Mesendoderm (in vitro differentiated cells): ENCODE results near the gene PLEKHG7.
A peak's percentile ranks its signal among the peaks of the same experiment; 100 is the strongest.
"Not testable (repeated sequence)": the region's sequence is repeated elsewhere in the genome, so short reads cannot be mapped to it uniquely, and the experiment has no call there.

Experiments
- DNase-seq: peaks from one replicate; pipeline ENCODE4 v3.0.0; 2013
- H2AK5ac ChIP-seq: 2 replicates; pipeline ENCODE4 v1.6.1; 2013; ENCODE audit warnings: low read length, inconsistent platforms
- H2BK120ac ChIP-seq: 2 replicates; pipeline ENCODE4 v1.6.1; 2013; ENCODE audit warnings: low read depth, mild to moderate bottlenecking, low read length, moderate library complexity, mixed read lengths
- H2BK15ac ChIP-seq: replicated peaks from 2 replicates; pipeline ENCODE4 v1.6.1; 2013; ENCODE audit warnings: low read depth, mild to moderate bottlenecking, moderate library complexity
- H2BK5ac ChIP-seq: 2 replicates; pipeline ENCODE4 v1.6.1; 2013; ENCODE audit warnings: low read length, inconsistent platforms
- H3K18ac ChIP-seq: 2 replicates; pipeline ENCODE4 v1.6.1; 2013; ENCODE audit warnings: mild to moderate bottlenecking, low read length, mixed read lengths
- H3K23ac ChIP-seq: one replicate; pipeline ENCODE4 v1.6.1; 2013; ENCODE audit warnings: low read length
- H3K27ac ChIP-seq: 2 replicates; pipeline ENCODE4 v1.5.1; 2013; ENCODE audit warnings: low read depth, mild to moderate bottlenecking, inconsistent platforms, low read length, moderate library complexity
- H3K27me3 ChIP-seq: 2 replicates; pipeline ENCODE4 v1.6.1; 2013; ENCODE audit warnings: low read length, control low read depth, mild to moderate bottlenecking, inconsistent platforms; ENCODE audit not compliant: insufficient read depth, poor library complexity
- H3K36me3 ChIP-seq: 2 replicates; pipeline ENCODE4 v1.6.1; 2013; ENCODE audit warnings: low read length, inconsistent platforms; ENCODE audit not compliant: control insufficient read depth, insufficient read depth
- H3K4ac ChIP-seq: one replicate; pipeline ENCODE4 v1.6.1; 2013; ENCODE audit warnings: low read depth, mild to moderate bottlenecking, low read length, moderate library complexity
- H3K4me1 ChIP-seq: 2 replicates; pipeline ENCODE4 v1.6.1; 2013; ENCODE audit warnings: low read depth, low read length, inconsistent platforms; ENCODE audit not compliant: control insufficient read depth
- H3K4me2 ChIP-seq: 2 replicates; pipeline ENCODE4 v1.6.1; 2013; ENCODE audit warnings: low read length
- H3K4me3 ChIP-seq: 2 replicates; pipeline ENCODE4 v1.5.1; 2013; ENCODE audit warnings: mild to moderate bottlenecking, low read length
- H3K56ac ChIP-seq: one replicate; pipeline ENCODE4 v1.6.1; 2013; ENCODE audit warnings: low read length
- H3K79me1 ChIP-seq: 2 replicates; pipeline ENCODE4 v1.6.1; 2013; ENCODE audit warnings: low read length, inconsistent platforms
- H3K79me2 ChIP-seq: 2 replicates; pipeline ENCODE4 v1.6.1; 2013; ENCODE audit warnings: mild to moderate bottlenecking, low read length; ENCODE audit not compliant: control insufficient read depth, insufficient read depth
- H3K9ac ChIP-seq: 2 replicates; pipeline ENCODE4 v1.6.1; 2013; ENCODE audit warnings: low read length, inconsistent platforms
- H4K5ac ChIP-seq: one replicate; pipeline ENCODE4 v1.6.1; 2013; ENCODE audit warnings: low read length
- H4K8ac ChIP-seq: one replicate; pipeline ENCODE4 v1.6.1; 2013; ENCODE audit warnings: low read depth, mild to moderate bottlenecking, control low read depth, low read length, moderate library complexity
- WGBS: extraction: QIAGEN DNeasy Blood & Tissue Kit; methylation state at CpG from one replicate; pipeline ENCODE4 v1.1.7; 2013; ENCODE audit warnings: low lambda C conversion rate, missing lambda C conversion rate; ENCODE audit not compliant: insufficient coverage; ENCODE audit errors: extremely low coverage; 5-methylcytosine and 5-hydroxymethylcytosine counted together

The PLEKHG7 gene

GRCh38 chr12:92739113-92739512 lies 36.3 kb downstream of the PLEKHG7 start:
- H3K4ac ChIP-seq: no peak overlapping the region
- H3K4me1 ChIP-seq: no peaks in the 10 kb centered on the region
- no CpG with 5 or more reads among the region's 4 CpGs for WGBS
- no peaks in the 10 kb centered on the region for H3K79me1 ChIP-seq
- H2BK5ac ChIP-seq: no peak overlapping the region
- no peaks in the 10 kb centered on the region for H3K79me2 ChIP-seq
- H3K27ac ChIP-seq: no peak overlapping the region
- no peak overlapping the region for H3K18ac ChIP-seq
- no peak overlapping the region for H3K4me2 ChIP-seq
- H3K27me3 ChIP-seq: no peaks in the 10 kb centered on the region
- no peak overlapping the region for H2BK15ac ChIP-seq
- no peak overlapping the region for H4K8ac ChIP-seq
- no peak overlapping the region for H3K56ac ChIP-seq
- no peak overlapping the region for H3K4me3 ChIP-seq
- no peak overlapping the region for H2AK5ac ChIP-seq
- H2BK120ac ChIP-seq: no peak overlapping the region
- no peaks in the 10 kb centered on the region for H3K36me3 ChIP-seq
- no peak overlapping the region for H3K23ac ChIP-seq
- DNase-seq: peak; percentile 51
- H4K5ac ChIP-seq: no peak overlapping the region
- no peak overlapping the region for H3K9ac ChIP-seq

GRCh38 chr12:92740411-92740810 lies 37.6 kb downstream of the PLEKHG7 start:
- Histone ChIP-seq H3K9ac (no peak overlapping the region), H3K56ac (no peak overlapping the region), H3K27ac (no peak overlapping the region), H3K4me2 (no peak overlapping the region), H4K8ac (no peak overlapping the region), H3K4me3 (no peak overlapping the region), H2BK5ac (no peak overlapping the region), H3K18ac (no peak overlapping the region), H2BK15ac (no peak overlapping the region), H3K79me2 (no peaks in the 10 kb centered on the region), H3K36me3 (no peaks in the 10 kb centered on the region), H3K27me3 (no peaks in the 10 kb centered on the region), H3K79me1 (no peaks in the 10 kb centered on the region), H2BK120ac (no peak overlapping the region), H3K23ac (no peak overlapping the region), H3K4me1 (no peaks in the 10 kb centered on the region), H2AK5ac (no peak overlapping the region), H3K4ac (no peak overlapping the region), H4K5ac (no peak overlapping the region)
- no peak for DNase-seq

GRCh38 chr12:92743026-92743425 lies 40.2 kb downstream of the PLEKHG7 start:
- H3K23ac ChIP-seq: no peak overlapping the region
- H3K27me3 ChIP-seq: no peaks in the 10 kb centered on the region
- H2AK5ac ChIP-seq: no peak overlapping the region
- WGBS: no CpG with 5 or more reads among the region's 3 CpGs
- H2BK120ac ChIP-seq: no peak overlapping the region
- H3K4me2 ChIP-seq: no peak overlapping the region
- H3K79me1 ChIP-seq: no peaks in the 10 kb centered on the region
- H4K5ac ChIP-seq: no peak overlapping the region
- H3K79me2 ChIP-seq: no peaks in the 10 kb centered on the region
- no peak overlapping the region for H3K27ac ChIP-seq
- H3K18ac ChIP-seq: no peak overlapping the region
- H2BK15ac ChIP-seq: no peak overlapping the region
- H4K8ac ChIP-seq: no peak overlapping the region
- no peak overlapping the region for H3K56ac ChIP-seq
- H3K4ac ChIP-seq: no peak overlapping the region
- no peak overlapping the region for H3K4me3 ChIP-seq
- no peak overlapping the region for H3K9ac ChIP-seq
- H3K4me1 ChIP-seq: no peaks in the 10 kb centered on the region
- no peak overlapping the region for H2BK5ac ChIP-seq
- DNase-seq: no peak
- H3K36me3 ChIP-seq: no peaks in the 10 kb centered on the region

- H3K18ac ChIP-seq: no peak overlapping the region
- no peak overlapping the region for H3K23ac ChIP-seq
- H3K4me2 ChIP-seq: no peak overlapping the region
- no peaks in the 10 kb centered on the region for H3K27me3 ChIP-seq
- no peak overlapping the region for H2BK15ac ChIP-seq
- no peak overlapping the region for H2AK5ac ChIP-seq
- no peak overlapping the region for H2BK5ac ChIP-seq
- no peak overlapping the region for H3K27ac ChIP-seq
- DNase-seq: peak; percentile 33
- no CpG with 5 or more reads among the region's 4 CpGs for WGBS
- no peak overlapping the region for H4K5ac ChIP-seq
- H3K79me1 ChIP-seq: no peaks in the 10 kb centered on the region
- no peaks in the 10 kb centered on the region for H3K79me2 ChIP-seq
- no peak overlapping the region for H3K56ac ChIP-seq
- no peak overlapping the region for H2BK120ac ChIP-seq
- H4K8ac ChIP-seq: no peak overlapping the region
- no peak overlapping the region for H3K4me3 ChIP-seq
- H3K36me3 ChIP-seq: no peaks in the 10 kb centered on the region
- no peak overlapping the region for H3K4ac ChIP-seq
- no peaks in the 10 kb centered on the region for H3K4me1 ChIP-seq
- no peak overlapping the region for H3K9ac ChIP-seq
Measured at GRCh38 chr12:92745856-92746550, 43.2 kb downstream of the PLEKHG7 start.

GRCh38 chr12:92747151-92747550 lies 44.4 kb downstream of the PLEKHG7 start:
- Histone ChIP-seq H3K9ac (no peak overlapping the region), H3K4me1 (no peaks in the 10 kb centered on the region), H3K23ac (no peak overlapping the region), H3K27ac (no peak overlapping the region), H3K18ac (no peak overlapping the region), H3K27me3 (no peaks in the 10 kb centered on the region), H2AK5ac (no peak overlapping the region), H2BK15ac (no peak overlapping the region), H4K8ac (no peak overlapping the region), H3K79me2 (no peaks in the 10 kb centered on the region), H3K56ac (no peak overlapping the region), H4K5ac (no peak overlapping the region), H3K36me3 (no peaks in the 10 kb centered on the region), H2BK120ac (no peak overlapping the region), H3K4me2 (no peak overlapping the region), H3K79me1 (no peaks in the 10 kb centered on the region), H3K4ac (no peak overlapping the region), H2BK5ac (no peak overlapping the region), H3K4me3 (no peak overlapping the region)
- WGBS: no CpG with 5 or more reads among the region's 1 CpG
- no peak for DNase-seq

- not testable (repeated sequence) for H4K5ac ChIP-seq, H3K79me2 ChIP-seq, H4K8ac ChIP-seq, H3K23ac ChIP-seq, H3K56ac ChIP-seq, H3K27ac ChIP-seq, H3K4me3 ChIP-seq, H3K27me3 ChIP-seq, H3K36me3 ChIP-seq, H3K9ac ChIP-seq, H3K4me1 ChIP-seq, H3K79me1 ChIP-seq, H2BK120ac ChIP-seq, H2BK15ac ChIP-seq, H3K4me2 ChIP-seq, H3K18ac ChIP-seq, H2BK5ac ChIP-seq, H2AK5ac ChIP-seq, H3K4ac ChIP-seq, DNase-seq
Measured at GRCh38 chr12:92749691-92750090, 46.9 kb downstream of the PLEKHG7 start.
